GM21619 (cell line): ENCODE data around the gene SLMAP.

Experiments used
- ATAC-seq: cut with Tn5 transposase; IDR thresholded peaks from one replicate; pipeline ENCODE4 v1.9.1; 2021; ENCODE audit not compliant: unreplicated experiment

The SLMAP gene

GRCh38 chr3:57937092-57937491, 181.0 kb downstream of the SLMAP start:
- ATAC-seq = no peak

GRCh38 chr3:57939775-57940174, 183.7 kb downstream of the SLMAP start:
- ATAC-seq = no peak

GRCh38 chr3:57942388-57942787, 186.3 kb downstream of the SLMAP start:
- no peak for ATAC-seq

GRCh38 chr3:57942872-57943283, 186.8 kb downstream of the SLMAP start:
- no peak for ATAC-seq

GRCh38 chr3:57943525-57944495, 187.7 kb downstream of the SLMAP start:
- no peak for ATAC-seq

GRCh38 chr3:57946970-57947381, 190.9 kb downstream of the SLMAP start:
- no peak for ATAC-seq

- ATAC-seq = no peak
These were observed 192.1 kb downstream of the SLMAP start for GRCh38 chr3:57948080-57948671.

- ATAC-seq = no peak
These were observed 192.7 kb downstream of the SLMAP start for GRCh38 chr3:57948781-57949242.

GRCh38 chr3:57949344-57949743, 193.2 kb downstream of the SLMAP start:
- ATAC-seq = no peak

- ATAC-seq = no peak
These were observed 193.9 kb downstream of the SLMAP start for GRCh38 chr3:57949785-57950615.

- ATAC-seq = no peak
These were observed 195.2 kb downstream of the SLMAP start for GRCh38 chr3:57951066-57951882.

- ATAC-seq = no peak
These were observed 196.1 kb downstream of the SLMAP start for GRCh38 chr3:57952208-57952631.

- no peak for ATAC-seq
These were observed 196.5 kb downstream of the SLMAP start for GRCh38 chr3:57952651-57953050.

- no peak for ATAC-seq
These were observed 197.5 kb downstream of the SLMAP start for GRCh38 chr3:57953576-57953975.

GRCh38 chr3:57956119-57956832, 200.2 kb downstream of the SLMAP start:
- ATAC-seq = no peak

GRCh38 chr3:57956833-57957174, 200.7 kb downstream of the SLMAP start:
- ATAC-seq = no peak

- ATAC-seq = no peak
These were observed 201.7 kb downstream of the SLMAP start for GRCh38 chr3:57957824-57958223.

GRCh38 chr3:57958642-57959422, 202.7 kb downstream of the SLMAP start:
- no peak for ATAC-seq
